IMR-90 (cell line): ENCODE measurements around the gene TRHDE. TPM values are rescaled to one million over a fixed set of nuclear protein-coding genes. Genes with fewer than 3 reads are reported as not detected.

Source experiments
- ATAC-seq: fragments of 200-7000 bp; cut with Tn5 transposase; 2 replicates; pipeline ENCODE4 v1.9.1; 2020; ENCODE audit warnings: low read depth, mild to moderate bottlenecking, moderate library complexity
- BruUV-seq: library from RNA; stranded (reverse); fragments of 400-500 nt; replicated peaks from 2 replicates; lab custom pipeline; 2021; lab: Mats Ljungman, UMichigan
- CTCF ChIA-PET: fragments of 300-600 bp; formaldehyde crosslinking; extraction: SDS; loops from one replicate; lab custom pipeline; 2021; ENCODE audit warnings: antibody characterized with exemption; lab: Yijun Ruan, JAX
- POLR2A ChIA-PET: fragments of 300-600 bp; sonication (Branson Sonifier 250); formaldehyde crosslinking; loops from one replicate; lab custom pipeline; 2022; ENCODE audit warnings: antibody characterized with exemption; ENCODE audit not compliant: unreplicated experiment; lab: Charles Lee
- DNase-seq: peaks from one replicate; pipeline ENCODE4 v3.0.0; 2013
- H2AFZ ChIP-seq: replicated peaks from 2 replicates; pipeline ENCODE3; 2013; ENCODE audit warnings: low read length, mild to moderate bottlenecking; ENCODE audit not compliant: poor library complexity
- H2AK5ac ChIP-seq: 2 replicates; pipeline ENCODE4 v1.6.1; 2013; ENCODE audit warnings: low read depth, low read length, inconsistent platforms
- H2AK9ac ChIP-seq: replicated peaks from 2 replicates; pipeline ENCODE3; 2013; ENCODE audit warnings: mild to moderate bottlenecking, low read depth, low read length, moderate library complexity; ENCODE audit not compliant: poor library complexity
- H2BK120ac ChIP-seq: 2 replicates; pipeline ENCODE4 v1.6.1; 2013; ENCODE audit warnings: low read depth, low read length, inconsistent platforms
- H2BK15ac ChIP-seq: 3 replicates; pipeline ENCODE4 v1.6.1; 2013; ENCODE audit warnings: low read depth, low read length, inconsistent platforms
- H2BK20ac ChIP-seq: 2 replicates; pipeline ENCODE4 v1.6.1; 2013; ENCODE audit warnings: low read depth, mild to moderate bottlenecking, inconsistent platforms, low read length, moderate library complexity
- H2BK5ac ChIP-seq: 2 replicates; pipeline ENCODE4 v1.6.1; 2013; ENCODE audit warnings: mild to moderate bottlenecking, low read depth, low read length, inconsistent platforms; ENCODE audit not compliant: poor library complexity, severe bottlenecking
- H3K14ac ChIP-seq: replicated peaks from 2 replicates; pipeline ENCODE4 v1.6.1; 2013; ENCODE audit warnings: low read depth, low read length, inconsistent platforms
- H3K18ac ChIP-seq: 2 replicates; pipeline ENCODE4 v1.6.1; 2013; ENCODE audit warnings: low read depth, low read length, control low read depth
- H3K23ac ChIP-seq: 2 replicates; pipeline ENCODE4 v1.6.1; 2013; ENCODE audit warnings: low read depth, low read length, inconsistent platforms
- H3K27ac ChIP-seq: 2 replicates; pipeline ENCODE4 v1.5.1; 2013; ENCODE audit warnings: mild to moderate bottlenecking, control low read depth, low read length; ENCODE audit not compliant: insufficient read depth
- H3K27me3 ChIP-seq: 2 replicates; pipeline ENCODE4 v1.6.1; 2013; ENCODE audit warnings: low read length; ENCODE audit not compliant: control insufficient read depth, insufficient read depth
- H3K36me3 ChIP-seq: 2 replicates; pipeline ENCODE4 v1.6.1; 2013; ENCODE audit warnings: low read length, mixed read lengths; ENCODE audit not compliant: control insufficient read depth, insufficient read depth
- H3K4ac ChIP-seq: 2 replicates; pipeline ENCODE4 v1.6.1; 2013; ENCODE audit warnings: low read depth, low read length, inconsistent platforms
- H3K4me1 ChIP-seq: 2 replicates; pipeline ENCODE4 v1.6.1; 2013; ENCODE audit warnings: low read length, mixed read lengths; ENCODE audit not compliant: control insufficient read depth, insufficient read depth
- H3K4me2 ChIP-seq: 2 replicates; pipeline ENCODE4 v1.6.1; 2013; ENCODE audit warnings: low read depth, mild to moderate bottlenecking, control low read depth, low read length, moderate library complexity
- H3K4me3 ChIP-seq: 2 replicates; pipeline ENCODE4 v1.5.1; 2013; ENCODE audit warnings: low read depth, mild to moderate bottlenecking, control low read depth, low read length, moderate library complexity; ENCODE audit not compliant: insufficient read depth
- H3K56ac ChIP-seq: 2 replicates; pipeline ENCODE4 v1.6.1; 2013; ENCODE audit warnings: low read length, inconsistent platforms; ENCODE audit not compliant: insufficient read depth; ENCODE audit errors: extremely low read depth
- H3K79me1 ChIP-seq, 2 experiments: 2 replicates each; pipeline ENCODE4 v1.6.1; 2013; ENCODE audit warnings: low read length in 2 of 2, inconsistent platforms in 1 of 2, low read depth in 1 of 2
- H3K9ac ChIP-seq: 2 replicates; pipeline ENCODE4 v1.6.1; 2013; ENCODE audit warnings: low read depth, low read length, control low read depth
- H3K9me1 ChIP-seq: 2 replicates; pipeline ENCODE4 v1.6.1; 2013; ENCODE audit warnings: low read length, inconsistent platforms; ENCODE audit not compliant: insufficient read depth
- H3K9me3 ChIP-seq: 2 replicates; pipeline ENCODE4 v1.6.1; 2013; ENCODE audit warnings: low read length; ENCODE audit not compliant: control insufficient read depth, insufficient read depth
- H4K20me1 ChIP-seq: 2 replicates; pipeline ENCODE4 v1.6.1; 2013; ENCODE audit warnings: low read length, inconsistent platforms; ENCODE audit not compliant: insufficient read depth
- H4K5ac ChIP-seq: 2 replicates; pipeline ENCODE4 v1.6.1; 2013; ENCODE audit warnings: mild to moderate bottlenecking, low read depth, low read length, control low read depth
- H4K8ac ChIP-seq, 2 experiments: 2 replicates each; pipeline ENCODE4 v1.6.1; 2013; ENCODE audit warnings: low read depth in 2 of 2, low read length in 2 of 2, control low read depth in 1 of 2, inconsistent platforms in 1 of 2
- H4K91ac ChIP-seq: 2 replicates; pipeline ENCODE4 v1.6.1; 2013; ENCODE audit warnings: low read depth, low read length, inconsistent platforms; ENCODE audit not compliant: insufficient read depth
- BHLHE40 ChIP-seq: fragments of 150-350 bp; IDR thresholded peaks from 2 replicates; pipeline ENCODE4 v1.6.1; 2016; ENCODE audit warnings: mild to moderate bottlenecking, low read depth, low read length
- CEBPB ChIP-seq: IDR thresholded peaks from 2 replicates; pipeline ENCODE4 v1.6.1; 2012; ENCODE audit warnings: low read depth, low read length, improper control_type of control experiment
- CHD1 ChIP-seq: IDR thresholded peaks from 2 replicates; pipeline ENCODE4 v1.6.1; 2012; ENCODE audit warnings: low read depth, low read length, improper control_type of control experiment
- ELK1 ChIP-seq: fragments of 150-350 bp; IDR thresholded peaks from 2 replicates; pipeline ENCODE4 v1.6.1; 2016; ENCODE audit warnings: low read depth, mild to moderate bottlenecking, low read length, moderate library complexity, borderline replicate concordance
- FOS ChIP-seq: fragments of 150-350 bp; IDR thresholded peaks from 2 replicates; pipeline ENCODE4 v1.6.1; 2016; ENCODE audit warnings: low read depth, low read length
- MAFK ChIP-seq: IDR thresholded peaks from 2 replicates; pipeline ENCODE4 v1.6.1; 2012; ENCODE audit warnings: low read depth, low read length, improper control_type of control experiment
- MAZ ChIP-seq: IDR thresholded peaks from 2 replicates; pipeline ENCODE4 v1.6.1; 2012; ENCODE audit warnings: low read depth, mild to moderate bottlenecking, low read length, improper control_type of control experiment, moderate library complexity, borderline replicate concordance
- MXI1 ChIP-seq: IDR thresholded peaks from 2 replicates; pipeline ENCODE4 v1.6.1; 2012; ENCODE audit warnings: low read depth, mild to moderate bottlenecking, low read length, moderate library complexity, borderline replicate concordance
- NFE2L2 ChIP-seq: fragments of 150-350 bp; IDR thresholded peaks from 2 replicates; pipeline ENCODE4 v1.6.1; 2016; ENCODE audit warnings: low read depth, mild to moderate bottlenecking, low read length
- POLR2A ChIP-seq: IDR thresholded peaks from 2 replicates; pipeline ENCODE4 v1.6.1; 2012; ENCODE audit warnings: mild to moderate bottlenecking, low read depth, low read length
- RAD21 ChIP-seq: IDR thresholded peaks from 2 replicates; pipeline ENCODE4 v1.6.1; 2012; ENCODE audit warnings: low read length, improper control_type of control experiment
- RCOR1 ChIP-seq: IDR thresholded peaks from 2 replicates; pipeline ENCODE4 v1.6.1; 2012; ENCODE audit warnings: mild to moderate bottlenecking, low read length, improper control_type of control experiment; ENCODE audit not compliant: insufficient replicate concordance
- RFX5 ChIP-seq: IDR thresholded peaks from 2 replicates; pipeline ENCODE4 v1.8.0; 2012; ENCODE audit warnings: low read depth, mild to moderate bottlenecking, low read length, moderate library complexity
- SMC3 ChIP-seq: fragments of 150-350 bp; IDR thresholded peaks from 2 replicates; pipeline ENCODE4 v1.6.1; 2016; ENCODE audit warnings: low read depth, mild to moderate bottlenecking, antibody characterized with exemption, low read length, moderate library complexity
- USF2 ChIP-seq: fragments of 150-350 bp; IDR thresholded peaks from 2 replicates; pipeline ENCODE4 v1.6.1; 2017; ENCODE audit warnings: mild to moderate bottlenecking, antibody characterized with exemption, low read length, low read depth
- WGBS, 2 experiments: methylation state at CpG; one replicate each; pipeline versions ENCODE4 v1.1.5 to v1.1.7; 2013; ENCODE audit warnings: missing lambda C conversion rate in 2 of 2; ENCODE audit not compliant: insufficient read length in 1 of 2; ENCODE audit errors: extremely low coverage in 2 of 2; 5-methylcytosine and 5-hydroxymethylcytosine counted together
- dilution Hi-C: fragments of 300-500 bp; cut with HindIII; formaldehyde crosslinking; loops from one replicate; pipeline ENCODE4 v1.14.3; 2018; ENCODE audit warnings: low sequenced_read_pairs; ENCODE audit not compliant: unreplicated experiment
- in situ Hi-C: fragments of 300-500 bp; cut with MboI; formaldehyde crosslinking; loops from 3 replicates; pipeline ENCODE4 v1.14.3; 2019; ENCODE audit warnings: low sequenced_read_pairs, inconsistent platforms, mixed read lengths
- intact Hi-C: fragments of 100-400 bp; cut with micrococcal nuclease; formaldehyde crosslinking; loops from 2 replicates; pipeline ENCODE4 v1.10.0; 2022
- polyA plus RNA-seq, 3 experiments: library from polyadenylated mRNA; depleted of rRNA; stranded (reverse); fragments of >200 nt; gene quantifications; 2 replicates each; pipeline ENCODE4 v1.2.3, GENCODE V29; 2012; ENCODE audit warnings: low replicate concordance in 1 of 3
- total RNA-seq: library from RNA; depleted of rRNA; stranded (reverse); fragments of >200 nt; gene quantifications from 2 replicates; pipeline ENCODE4 v1.2.3, GENCODE V29; 2012

Gene TRHDE
- total and polyA plus RNA-seq, 2 of the 4 experiments (the other 2 are of a cell fraction) = 33.7 to 65.1 TPM

GRCh38 chr12:72684491-72684890 lies 412.3 kb downstream of the TRHDE start:
- Histone ChIP-seq H4K8ac (no peak overlapping the region), H3K4me2 (no peak overlapping the region), H4K5ac (no peak overlapping the region), H2AK5ac (no peak overlapping the region), H3K4me3 (no peak overlapping the region), H2BK20ac (no peak overlapping the region), H3K27me3 (no peaks in the 10 kb centered on the region), H3K56ac (no peak overlapping the region), H2BK120ac (no peak overlapping the region), H3K18ac (no peak overlapping the region), H3K9ac (no peak overlapping the region), H4K20me1 (no peaks in the 10 kb centered on the region), H2BK5ac (no peak overlapping the region), H3K23ac (no peak overlapping the region), H3K27ac (no peak overlapping the region), H3K4ac (no peak overlapping the region), H2BK15ac (no peak overlapping the region), H3K36me3 (no peaks in the 10 kb centered on the region), H3K9me1 (no peaks in the 10 kb centered on the region), H2AFZ (no peak overlapping the region), H3K14ac (no peak overlapping the region), H3K79me1 (no peaks in the 10 kb centered on the region), H3K9me3 (no peaks in the 10 kb centered on the region), H4K91ac (no peak overlapping the region), H2AK9ac (no peak overlapping the region), H3K4me1 (no peaks in the 10 kb centered on the region)
- dilution Hi-C loops = no loop called here
- no CpG with 5 or more reads among the region's 4 CpGs for WGBS, 2 experiments
- POLR2A ChIA-PET = no interaction called here
- CTCF ChIA-PET = no interaction called here
- no peak for ATAC-seq
- no peak for TF ChIP-seq RFX5
- TF ChIP-seq RCOR1 = no peak
- TF ChIP-seq USF2 = no peak
- no peak for TF ChIP-seq POLR2A
- no peak for TF ChIP-seq ELK1
- no peak for TF ChIP-seq MAZ
- TF ChIP-seq SMC3 = no peak
- no peak for TF ChIP-seq FOS
- TF ChIP-seq NFE2L2 = no peak
- TF ChIP-seq RAD21 = no peak
- no peak for TF ChIP-seq BHLHE40
- no peak for TF ChIP-seq CHD1
- TF ChIP-seq CEBPB = no peak
- no peak for TF ChIP-seq MXI1
- no peak for TF ChIP-seq MAFK
- no TSS peak for BruUV-seq
- DNase-seq = no peak
- in situ Hi-C loops = no loop called here
- intact Hi-C loops = no loop called here
